ENCODE measurements around the gene KRTAP10-10. TPM values are rescaled to one million over a fixed set of nuclear protein-coding genes. Genes with fewer than 3 reads are reported as not detected.
"Not testable (repeated sequence)": the region's sequence is repeated elsewhere in the genome, so short reads cannot be mapped to it uniquely, and the experiment has no call there.

The KRTAP10-10 gene
- total RNA-seq, 2 donors from 2014 or later = not detected

DNA sequence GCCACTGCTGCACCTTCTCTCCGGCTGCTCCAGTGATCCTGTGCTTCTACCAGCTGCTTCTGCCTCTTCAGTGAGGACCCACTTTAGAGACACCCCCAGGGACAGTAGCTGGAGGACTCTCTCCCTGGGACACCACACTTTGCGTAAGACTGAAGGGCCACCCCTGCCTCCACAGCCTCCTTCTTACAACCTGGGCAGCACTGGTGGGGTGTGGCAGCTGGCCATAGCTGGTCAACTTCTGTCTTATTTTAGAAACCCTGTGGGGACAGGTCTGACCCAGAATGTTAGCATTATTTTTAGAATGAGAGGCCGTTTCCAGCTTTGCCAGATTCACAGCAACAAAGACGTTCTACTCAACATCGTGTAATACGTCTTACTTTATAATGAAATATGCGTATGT, 11.4 kb upstream of the KRTAP10-10 start:
- no peaks in the 10 kb centered on the region for H3K4me1 Mint-ChIP-seq
- ATAC-seq (no peak), DNase-seq (no peak)
- H3K4me3 Mint-ChIP-seq = no peak overlapping the region
- H3K27me3 Mint-ChIP-seq = no peaks in the 10 kb centered on the region
- H3K27ac Mint-ChIP-seq = no peak overlapping the region
- H3K9me3 ChIP-seq (ENCODE audit: control insufficient read depth, low read length, poor library complexity, severe bottlenecking) = peaks cover 4% of the 10 kb centered on the region
- peaks cover 5% of the 10 kb centered on the region for H3K36me3 Mint-ChIP-seq (ENCODE audit: low read depth)

DNA sequence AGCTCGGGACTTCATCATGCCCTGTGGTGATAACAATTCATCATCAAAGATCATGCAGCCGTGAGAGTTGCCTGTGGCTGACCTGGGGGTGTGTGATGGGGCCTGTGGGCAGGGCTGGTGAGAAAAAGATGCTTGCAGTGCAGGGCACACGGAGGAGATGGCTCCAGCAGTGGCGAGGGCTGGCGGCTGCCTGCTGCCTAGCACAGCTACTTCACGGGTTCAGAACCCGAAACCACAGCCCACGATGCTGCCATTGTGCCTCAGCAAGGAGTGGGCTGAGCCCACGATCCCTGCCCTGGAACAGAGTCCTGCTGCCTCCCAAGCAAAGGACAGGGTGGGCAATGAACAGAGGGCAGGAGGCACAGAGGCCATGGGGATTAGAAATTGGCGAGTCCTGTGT, 10.9 kb upstream of the KRTAP10-10 start:
- no peak overlapping the region for H3K27ac Mint-ChIP-seq
- no peaks in the 10 kb centered on the region for H3K27me3 Mint-ChIP-seq
- no peaks in the 10 kb centered on the region for H3K4me1 Mint-ChIP-seq
- no peak for ATAC-seq
- H3K36me3 Mint-ChIP-seq (ENCODE audit: low read depth) = peaks cover 5% of the 10 kb centered on the region
- DNase-seq = no peak
- no peak overlapping the region for H3K4me3 Mint-ChIP-seq
- H3K9me3 ChIP-seq (ENCODE audit: control insufficient read depth, low read length, poor library complexity, severe bottlenecking) = peaks cover 4% of the 10 kb centered on the region

DNA sequence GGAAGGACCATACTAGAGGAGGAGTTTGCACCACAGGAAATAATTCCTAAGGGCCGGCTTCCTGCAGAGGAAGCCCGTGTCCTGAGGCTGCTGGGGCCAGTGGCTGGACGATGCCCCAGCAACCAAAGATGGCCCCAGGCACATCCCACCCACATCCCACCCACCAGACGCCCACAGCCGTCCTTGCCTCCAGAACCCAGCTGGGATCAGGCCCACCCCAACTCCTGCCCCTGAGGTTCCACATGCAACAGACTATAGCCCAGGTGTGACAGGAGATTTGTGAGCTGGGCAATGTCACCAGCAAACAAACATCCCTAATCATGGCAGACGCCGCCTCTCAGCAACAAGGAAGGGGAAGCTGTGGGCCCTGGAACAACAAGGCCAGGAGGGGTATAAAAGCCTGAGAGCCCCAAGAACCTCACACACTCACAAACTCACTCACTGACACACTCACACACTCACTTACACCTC, 10.4 kb upstream of the KRTAP10-10 start, which contains the start of gene KRTAP10-9:
TSS of gene KRTAP10-9 (plus strand) at position 421 of the 471 bp plus-strand sequence. CDS start 79 bp downstream, outside the sequence.
- Mint-ChIP-seq H3K36me3 (ENCODE audit: low read depth) (peaks cover 5% of the 10 kb centered on the region), H3K27ac (no peak within 1 kb of the TSS), H3K27me3 (no peaks in the 10 kb centered on the region), H3K4me1 (no peaks in the 10 kb centered on the region), H3K4me3 (no peak within 1 kb of the TSS)
- peaks cover 4% of the 10 kb centered on the region for H3K9me3 ChIP-seq (ENCODE audit: control insufficient read depth, low read length, poor library complexity, severe bottlenecking)
- DNase-seq (no peak), ATAC-seq (no peak)

DNA sequence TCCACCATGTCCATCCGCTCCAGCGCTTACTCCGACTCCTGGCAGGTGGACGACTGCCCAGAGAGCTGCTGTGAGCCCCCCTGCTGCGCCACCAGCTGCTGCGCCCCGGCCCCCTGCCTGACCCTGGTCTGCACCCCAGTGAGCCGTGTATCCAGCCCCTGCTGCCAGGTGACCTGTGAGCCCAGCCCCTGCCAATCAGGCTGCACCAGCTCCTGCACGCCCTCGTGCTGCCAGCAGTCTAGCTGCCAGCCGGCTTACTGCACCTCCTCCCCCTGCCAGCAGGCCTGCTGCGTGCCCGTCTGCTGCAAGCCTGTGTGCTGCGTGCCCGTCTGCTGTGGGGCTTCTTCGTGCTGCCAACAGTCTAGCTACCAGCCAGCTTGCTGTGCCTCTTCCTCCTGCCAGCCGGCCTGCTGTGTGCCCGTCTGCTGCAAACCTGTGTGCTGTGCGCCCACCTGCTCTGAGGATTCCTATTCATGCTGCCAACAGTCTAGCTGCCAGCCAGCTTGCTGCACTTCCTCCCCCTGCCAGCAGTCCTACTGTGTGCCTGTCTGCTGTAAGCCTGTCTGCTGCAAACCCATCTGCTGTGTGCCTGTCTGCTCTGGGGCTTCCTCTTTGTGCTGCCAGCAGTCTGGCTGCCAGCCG, 9.9 kb upstream of the KRTAP10-10 start:
- not testable (repeated sequence) for DNase-seq; H3K27ac Mint-ChIP-seq; H3K27me3 Mint-ChIP-seq; H3K9me3 ChIP-seq (ENCODE audit: control insufficient read depth, low read length, poor library complexity, severe bottlenecking); H3K36me3 Mint-ChIP-seq (ENCODE audit: low read depth); H3K4me1 Mint-ChIP-seq; ATAC-seq; H3K4me3 Mint-ChIP-seq

DNA sequence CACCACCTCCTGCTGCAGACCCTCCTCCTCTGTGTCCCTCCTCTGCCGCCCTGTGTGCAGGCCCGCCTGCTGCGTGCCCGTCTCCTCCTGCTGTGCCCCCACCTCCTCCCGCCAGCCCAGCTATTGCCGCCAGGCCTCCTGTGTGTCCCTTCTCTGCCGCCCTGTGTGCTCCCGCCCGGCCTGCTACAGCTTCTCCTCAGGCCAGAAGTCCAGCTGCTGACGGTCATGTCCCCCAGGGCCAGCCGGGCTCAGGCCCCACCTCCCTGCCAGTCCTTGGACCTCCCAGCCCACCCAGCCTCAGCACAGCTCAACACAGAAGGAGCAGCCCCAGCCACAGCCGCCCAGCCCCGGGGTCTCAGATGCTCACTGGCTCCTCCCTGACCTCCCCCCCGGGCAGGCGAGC, 9.3 kb upstream of the KRTAP10-10 start:
- H3K4me1 Mint-ChIP-seq; H3K27ac Mint-ChIP-seq; H3K27me3 Mint-ChIP-seq; H3K36me3 Mint-ChIP-seq (ENCODE audit: low read depth); H3K9me3 ChIP-seq (ENCODE audit: control insufficient read depth, low read length, poor library complexity, severe bottlenecking); H3K4me3 Mint-ChIP-seq; ATAC-seq; DNase-seq: not testable (repeated sequence)

DNA sequence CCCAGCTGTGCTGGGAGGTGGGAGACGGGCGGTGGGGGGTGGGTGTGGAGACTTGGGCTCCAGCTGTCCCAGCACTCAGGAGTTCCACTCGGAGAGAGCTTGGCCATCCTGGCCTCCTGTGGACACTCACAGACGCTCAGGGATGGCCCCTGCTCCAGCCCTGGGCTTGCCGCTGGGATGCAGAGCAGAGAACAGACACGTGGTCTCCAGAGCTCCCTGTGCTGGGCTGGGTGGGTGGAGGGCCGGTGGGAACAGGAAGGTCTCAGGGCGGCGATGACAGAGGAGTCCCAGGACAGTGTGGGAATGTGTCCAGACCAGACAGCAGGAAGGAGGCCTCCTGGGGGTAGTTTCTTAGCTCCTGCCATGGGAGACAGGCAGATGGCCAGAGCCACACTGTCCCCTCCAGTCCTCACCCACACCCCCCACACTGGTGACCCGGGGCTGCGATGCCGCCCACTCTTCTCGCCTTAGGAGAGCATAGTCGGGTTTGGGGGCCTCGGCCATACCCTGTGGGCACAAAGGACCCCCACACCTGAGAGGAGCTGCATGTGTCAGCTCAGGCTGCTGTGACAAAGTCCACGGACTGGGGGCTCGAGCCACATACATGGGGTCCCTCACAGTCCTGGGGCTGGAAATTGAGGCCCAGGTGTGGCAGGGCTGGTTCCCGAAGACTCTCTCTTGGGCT, 8.3 kb upstream of the KRTAP10-10 start:
- no peak overlapping the region for H3K27ac Mint-ChIP-seq
- H3K27me3 Mint-ChIP-seq = no peaks in the 10 kb centered on the region
- H3K4me1 Mint-ChIP-seq = no peaks in the 10 kb centered on the region
- peaks cover 5% of the 10 kb centered on the region for H3K9me3 ChIP-seq (ENCODE audit: control insufficient read depth, low read length, poor library complexity, severe bottlenecking)
- no peak overlapping the region for H3K4me3 Mint-ChIP-seq
- ATAC-seq (no peak), DNase-seq (no peak)
- peaks cover 2% of the 10 kb centered on the region for H3K36me3 Mint-ChIP-seq (ENCODE audit: low read depth)

DNA sequence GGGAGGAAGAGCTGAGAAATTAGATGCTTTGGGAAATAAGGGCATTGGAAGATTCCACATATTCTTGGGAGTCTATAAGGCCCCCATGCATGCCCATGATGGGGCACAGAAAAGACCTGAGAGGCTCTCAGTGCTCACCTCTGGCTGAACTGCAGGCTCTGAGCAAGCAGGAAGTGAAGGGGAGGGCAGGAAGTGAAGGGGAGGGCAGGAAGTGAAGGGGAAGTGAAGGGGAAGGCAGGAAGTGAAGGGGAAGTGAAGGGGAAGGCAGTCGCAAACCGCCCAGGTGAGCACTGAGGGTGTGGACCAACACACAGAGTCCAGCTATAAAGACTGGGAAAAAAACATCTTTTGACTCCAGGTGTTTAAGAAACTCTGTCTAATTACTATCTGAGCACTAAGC, 6.7 kb upstream of the KRTAP10-10 start:
- no peaks in the 10 kb centered on the region for H3K27me3 Mint-ChIP-seq
- H3K27ac Mint-ChIP-seq = no peak overlapping the region
- DNase-seq (no peak), ATAC-seq (no peak)
- no peaks in the 10 kb centered on the region for H3K4me1 Mint-ChIP-seq
- H3K9me3 ChIP-seq (ENCODE audit: control insufficient read depth, low read length, poor library complexity, severe bottlenecking) = peaks cover 5% of the 10 kb centered on the region
- no peak overlapping the region for H3K4me3 Mint-ChIP-seq
- H3K36me3 Mint-ChIP-seq (ENCODE audit: low read depth) = no peaks in the 10 kb centered on the region

DNA sequence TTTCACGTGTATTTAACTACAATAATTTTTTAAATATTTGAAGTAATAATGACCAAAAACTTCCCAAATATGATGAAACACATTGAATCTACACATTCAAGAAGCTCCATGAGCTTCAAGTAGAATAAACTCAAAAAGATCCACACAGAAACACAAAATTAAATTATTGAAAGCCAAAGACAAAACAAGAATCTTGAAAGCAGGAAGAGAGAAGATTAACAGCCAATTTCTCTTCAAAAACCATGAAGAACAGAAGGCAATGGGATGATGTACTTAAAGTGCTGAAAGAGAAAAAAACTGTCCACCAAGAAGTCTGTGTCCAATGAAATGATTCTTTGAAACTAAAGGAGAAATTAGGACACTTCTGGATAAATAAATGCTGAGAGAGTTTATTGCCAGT, 5.1 kb upstream of the KRTAP10-10 start:
- no peak overlapping the region for H3K4me3 Mint-ChIP-seq
- no peaks in the 10 kb centered on the region for H3K4me1 Mint-ChIP-seq
- H3K9me3 ChIP-seq (ENCODE audit: control insufficient read depth, low read length, poor library complexity, severe bottlenecking) = peaks cover 5% of the 10 kb centered on the region
- H3K27me3 Mint-ChIP-seq = no peaks in the 10 kb centered on the region
- H3K36me3 Mint-ChIP-seq (ENCODE audit: low read depth) = no peaks in the 10 kb centered on the region
- no peak overlapping the region for H3K27ac Mint-ChIP-seq
- DNase-seq (no peak), ATAC-seq (no peak)

DNA sequence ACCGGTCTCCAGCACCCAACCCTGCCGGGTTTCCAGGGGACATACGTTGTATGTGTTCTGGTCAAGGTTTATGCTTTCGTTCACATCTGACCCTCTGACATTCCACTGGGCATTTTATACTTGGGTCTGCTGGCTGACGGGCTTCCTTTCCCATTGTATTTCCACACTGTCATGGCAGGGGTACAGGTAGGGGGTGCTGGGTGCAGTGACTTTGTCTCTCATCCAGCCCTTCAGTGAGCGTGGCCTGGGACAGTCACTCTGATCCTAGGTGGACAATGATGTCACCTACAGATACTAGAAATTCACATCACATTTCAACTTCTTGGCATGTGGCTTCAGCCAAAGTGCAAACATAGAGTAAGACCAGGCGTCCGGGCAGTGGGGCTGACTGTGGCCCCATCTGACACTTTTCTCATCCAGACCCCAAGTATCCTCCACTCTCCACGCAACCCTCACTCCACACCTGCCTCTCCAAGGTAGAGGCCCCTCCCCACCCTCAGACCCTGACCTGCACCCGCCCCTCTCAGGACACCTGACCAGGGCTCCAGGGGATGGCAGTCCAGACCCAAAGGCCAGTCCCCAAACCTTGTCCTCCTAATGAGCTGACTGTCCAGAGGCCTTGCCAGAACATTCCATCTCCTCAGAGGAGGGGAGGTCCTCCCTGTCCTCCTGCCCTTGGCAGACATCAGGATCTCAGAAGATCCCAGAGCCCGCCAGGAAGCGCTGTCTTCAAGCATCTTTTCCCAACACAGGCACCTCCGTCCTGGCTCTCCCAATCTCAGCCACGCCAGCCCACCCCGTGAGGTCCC, 743 bp upstream of the KRTAP10-10 start:
- Mint-ChIP-seq H3K4me3 (no peak overlapping the region), H3K27me3 (no peaks in the 10 kb centered on the region), H3K36me3 (ENCODE audit: low read depth) (peaks cover 2% of the 10 kb centered on the region), H3K4me1 (no peaks in the 10 kb centered on the region), H3K27ac (no peak overlapping the region)
- DNase-seq = no peak
- ATAC-seq = no peak
- H3K9me3 ChIP-seq (ENCODE audit: control insufficient read depth, low read length, poor library complexity, severe bottlenecking) = peaks cover 5% of the 10 kb centered on the region

DNA sequence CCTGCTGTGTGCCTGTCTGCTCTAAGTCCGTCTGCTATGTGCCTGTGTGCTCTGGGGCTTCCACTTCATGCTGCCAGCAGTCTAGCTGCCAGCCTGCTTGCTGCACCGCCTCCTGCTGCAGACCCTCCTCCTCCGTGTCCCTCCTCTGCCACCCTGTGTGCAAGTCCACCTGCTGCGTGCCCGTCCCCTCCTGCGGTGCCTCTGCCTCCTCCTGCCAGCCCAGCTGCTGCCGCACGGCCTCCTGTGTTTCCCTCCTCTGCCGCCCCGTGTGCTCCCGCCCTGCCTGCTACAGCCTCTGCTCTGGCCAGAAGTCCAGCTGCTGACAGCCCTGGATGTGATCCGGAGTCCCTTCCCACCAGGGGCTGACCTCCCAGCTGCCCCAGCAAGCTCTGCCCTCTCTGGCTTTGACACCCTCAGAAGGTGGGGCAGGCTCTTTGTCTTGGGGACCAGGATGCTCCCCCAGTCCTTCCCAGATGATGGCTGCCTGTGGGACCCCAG, 744 bp downstream of the KRTAP10-10 start:
- not testable (repeated sequence) for H3K4me3 Mint-ChIP-seq; DNase-seq; H3K9me3 ChIP-seq (ENCODE audit: control insufficient read depth, low read length, poor library complexity, severe bottlenecking); H3K27me3 Mint-ChIP-seq; H3K4me1 Mint-ChIP-seq; H3K36me3 Mint-ChIP-seq (ENCODE audit: low read depth); H3K27ac Mint-ChIP-seq; ATAC-seq

DNA sequence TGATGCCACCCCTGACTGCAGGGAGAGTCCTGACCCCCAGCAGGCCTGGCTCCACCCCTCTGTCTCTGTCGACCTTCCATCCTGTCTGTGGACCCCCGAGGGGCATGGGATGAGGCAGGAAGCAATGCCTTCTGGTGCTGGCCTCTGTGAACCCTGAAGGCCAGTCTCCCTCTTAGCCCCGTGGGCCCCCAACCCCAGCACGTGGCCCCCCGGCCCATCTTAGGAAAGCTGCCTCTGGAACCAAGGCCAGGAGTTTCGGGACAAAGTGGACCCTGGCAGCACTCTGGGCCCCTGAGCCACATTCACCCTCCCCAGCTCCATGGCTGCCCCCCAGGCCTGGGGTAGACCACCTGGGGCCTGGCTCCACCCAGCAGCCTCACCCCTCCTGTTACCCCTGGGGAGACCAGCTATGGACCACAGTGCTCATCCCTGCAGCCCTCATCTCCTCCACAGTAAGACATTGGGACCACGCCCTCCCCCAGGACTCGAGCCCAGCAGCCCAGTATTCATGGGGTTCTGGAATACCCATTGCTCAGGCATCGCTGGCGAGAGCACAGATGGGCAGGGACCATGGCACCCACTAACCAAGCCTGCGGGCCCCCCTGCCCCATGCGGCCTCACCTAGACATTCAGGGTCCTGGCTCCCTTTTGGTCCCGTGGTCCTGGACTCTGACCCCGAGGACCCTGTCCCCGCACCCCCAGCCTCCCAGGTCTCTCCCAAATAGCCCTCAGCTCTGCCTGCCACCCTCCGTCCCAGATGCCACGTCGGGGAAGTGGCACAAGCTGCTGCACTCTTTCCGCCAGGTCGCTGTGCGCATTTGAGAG, 1.6 kb downstream of the KRTAP10-10 start:
- H3K4me3 Mint-ChIP-seq; DNase-seq; H3K27me3 Mint-ChIP-seq; H3K9me3 ChIP-seq (ENCODE audit: control insufficient read depth, low read length, poor library complexity, severe bottlenecking); H3K36me3 Mint-ChIP-seq (ENCODE audit: low read depth); ATAC-seq; H3K27ac Mint-ChIP-seq; H3K4me1 Mint-ChIP-seq: not testable (repeated sequence)

DNA sequence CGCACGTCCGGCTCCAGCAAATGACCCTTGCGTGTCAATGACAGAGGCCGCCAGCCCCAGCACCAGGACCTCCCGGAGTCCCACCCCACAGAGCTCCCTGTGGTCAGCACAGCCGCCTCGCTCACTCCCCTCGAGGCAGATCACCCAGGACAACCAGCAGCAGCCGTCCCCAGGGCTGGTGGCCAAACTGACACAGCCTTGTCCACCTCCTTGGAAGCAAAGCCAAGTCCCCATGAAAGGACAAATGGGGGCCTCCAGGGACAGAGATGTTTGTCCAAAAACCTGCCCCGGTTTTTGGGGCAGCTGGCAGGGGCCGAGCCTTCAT, 2.1 kb downstream of the KRTAP10-10 start:
- H3K27me3 Mint-ChIP-seq = no peaks in the 10 kb centered on the region
- H3K36me3 Mint-ChIP-seq (ENCODE audit: low read depth) = peaks cover 4% of the 10 kb centered on the region
- H3K4me3 Mint-ChIP-seq = no peak overlapping the region

DNA sequence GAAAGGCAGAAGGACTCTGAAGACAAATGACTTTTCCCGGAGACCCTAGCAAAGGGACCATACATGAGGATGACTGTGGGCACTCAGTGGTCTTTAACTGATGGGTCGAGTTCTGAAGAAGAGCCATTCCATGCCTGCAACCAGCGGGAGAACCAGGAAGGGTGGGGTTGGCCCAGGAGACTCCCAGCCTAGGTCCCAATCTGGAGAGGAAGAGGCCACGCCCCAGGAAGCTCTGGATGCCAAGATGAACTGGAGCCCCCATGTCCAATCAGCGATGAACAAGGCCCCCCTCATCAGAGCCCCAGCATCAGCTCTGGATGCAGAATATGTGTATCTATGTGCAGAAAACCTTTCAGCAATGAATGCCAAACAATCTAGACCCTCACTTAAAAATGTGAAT, 3.6 kb downstream of the KRTAP10-10 start:
- DNase-seq (no peak), ATAC-seq (no peak)
- H3K9me3 ChIP-seq (ENCODE audit: control insufficient read depth, low read length, poor library complexity, severe bottlenecking) = peaks cover 10% of the 10 kb centered on the region
- Mint-ChIP-seq H3K4me1 (no peaks in the 10 kb centered on the region), H3K4me3 (no peak overlapping the region), H3K27ac (no peak overlapping the region), H3K36me3 (ENCODE audit: low read depth) (peaks cover 4% of the 10 kb centered on the region), H3K27me3 (no peaks in the 10 kb centered on the region)

More for the DNA sequence above, 2.1 kb downstream of the KRTAP10-10 start:
- no peak for ATAC-seq
- no peak overlapping the region for H3K27ac Mint-ChIP-seq
- H3K4me1 Mint-ChIP-seq = no peaks in the 10 kb centered on the region
- peaks cover 1% of the 10 kb centered on the region for H3K9me3 ChIP-seq (ENCODE audit: control insufficient read depth, low read length, poor library complexity, severe bottlenecking)
- DNase-seq = no peak

All from T-helper 17 cell (primary cell).